Fibroblast of pulmonary artery (primary cell): ENCODE results near the gene FGF4.

Experiments used
- DNase-seq: peaks from one replicate; pipeline ENCODE4 v3.0.0-alpha.2; 2010; ENCODE audit warnings: low read depth
- H3K4me3 ChIP-seq: replicated peaks from 2 replicates; pipeline ENCODE4 v1.5.1; 2011; ENCODE audit warnings: low read depth, mild to moderate bottlenecking, control low read depth, low read length, moderate library complexity
- CTCF ChIP-seq: IDR thresholded peaks from 2 replicates; pipeline ENCODE4 v1.5.1; 2011; ENCODE audit warnings: mild to moderate bottlenecking, control low read depth, low read length, inconsistent platforms; ENCODE audit errors: missing control alignments

Gene FGF4

GRCh38 chr11:69807106-69807815 lies 32.1 kb upstream of the FGF4 start:
- no peak for DNase-seq
- no peak for TF ChIP-seq CTCF
- H3K4me3 ChIP-seq, result no peak overlapping the region

- no peak for DNase-seq
- no peak for TF ChIP-seq CTCF
- H3K4me3 ChIP-seq, result no peak overlapping the region
Measured at GRCh38 chr11:69804769-69805508, 29.8 kb upstream of the FGF4 start.

- no peak overlapping the region for H3K4me3 ChIP-seq
- no peak for TF ChIP-seq CTCF
- no peak for DNase-seq
Measured at GRCh38 chr11:69803604-69804218, 28.6 kb upstream of the FGF4 start.

- DNase-seq, result no peak
- no peak for TF ChIP-seq CTCF
- H3K4me3 ChIP-seq, result no peak overlapping the region
Measured at GRCh38 chr11:69803022-69803421, 27.9 kb upstream of the FGF4 start.

- TF ChIP-seq CTCF, result no peak
- no peak overlapping the region for H3K4me3 ChIP-seq
Measured at GRCh38 chr11:69802590-69802989, 27.4 kb upstream of the FGF4 start.

GRCh38 chr11:69801513-69802335 lies 26.6 kb upstream of the FGF4 start:
- peak; percentile 76 for TF ChIP-seq CTCF
- H3K4me3 ChIP-seq, result no peak overlapping the region
- DNase-seq, result peak; percentile 14

More at GRCh38 chr11:69802590-69802989, 27.4 kb upstream of the FGF4 start:
- DNase-seq, result no peak
